ENCODE measurements around the gene FAR2.

GRCh38 chr12:29176941-29177340 lies 27.9 kb downstream of the FAR2 start:
- TF ChIP-seq REST (IDR thresholded peaks at IDR 0.05; ENCODE audit: insufficient replicate concordance, low read depth) (no peak), CTCF (IDR thresholded peaks at IDR 0.05; ENCODE audit: insufficient read depth, low read length) (no peak)

All from HL-60 (cell line).